Mesothelial cell of epicardium (in vitro differentiated cells): ENCODE results near the gene CDHR1. TPM values are rescaled to one million over a fixed set of nuclear protein-coding genes. Genes with fewer than 3 reads are reported as not detected.
A peak's percentile ranks its signal among the peaks of the same experiment; 100 is the strongest.

Source experiments
- DNase-seq, 2 experiments: peaks; one replicate each; pipeline ENCODE4 v3.0.0; 2021; ENCODE audit warnings: low spot score in 2 of 2; ENCODE audit not compliant: unreplicated experiment in 2 of 2
- H3K27ac Mint-ChIP-seq: 2 replicates; pipeline ENCODE4 v1.8.0; 2021; ENCODE audit warnings: mixed read lengths
- H3K27me3 Mint-ChIP-seq: 2 replicates; pipeline ENCODE4 v1.8.0; 2021; ENCODE audit warnings: low read depth, mixed read lengths
- H3K36me3 Mint-ChIP-seq: 2 replicates; pipeline ENCODE4 v1.8.0; 2021; ENCODE audit warnings: mixed read lengths
- H3K4me1 Mint-ChIP-seq: 2 replicates; pipeline ENCODE4 v1.8.0; 2021; ENCODE audit warnings: mixed read lengths
- H3K4me3 Mint-ChIP-seq: 2 replicates; pipeline ENCODE4 v1.8.0; 2021; ENCODE audit warnings: mild to moderate bottlenecking, moderate library complexity, mixed read lengths
- H3K9me3 Mint-ChIP-seq: 2 replicates; pipeline ENCODE4 v1.8.0; 2021; ENCODE audit warnings: mixed read lengths
- total RNA-seq: library from RNA; stranded (reverse); gene quantifications from 3 replicates; pipeline ENCODE4 v1.2.1, GENCODE V29; 2021
- TF ChIP-seq, protein P1 (sequence below): fragments of 200-600 bp; sonication (generic); IDR thresholded peaks from one replicate; pipeline ENCODE4 v1.5.0; 2021; ENCODE audit warnings: antibody characterized with exemption; ENCODE audit not compliant: unreplicated experiment

The CDHR1 gene
- total RNA-seq, 1 donor from 2014 or later: 0.25 TPM

DNA sequence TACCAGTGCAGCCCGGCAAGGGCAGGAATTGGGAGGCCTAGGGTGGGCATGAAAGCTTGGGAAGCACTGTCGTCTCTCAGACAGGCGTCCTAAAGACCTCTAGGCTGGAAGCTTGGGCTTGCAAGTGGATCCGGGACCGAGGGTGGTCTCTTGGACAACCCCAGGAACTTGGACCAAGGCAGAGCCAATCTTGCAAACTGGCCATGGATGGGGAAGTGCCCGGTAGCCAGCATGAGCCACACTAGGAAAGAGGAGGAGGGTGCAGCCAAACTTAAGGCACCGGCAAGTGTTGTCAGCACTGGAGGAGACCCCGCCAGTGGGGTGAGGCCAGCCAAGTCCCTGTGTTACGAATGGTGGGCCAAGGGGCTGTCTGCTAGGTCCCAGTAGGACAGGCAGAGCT, 22.5 kb downstream of the CDHR1 start:
- TF ChIP-seq, protein P1, sequence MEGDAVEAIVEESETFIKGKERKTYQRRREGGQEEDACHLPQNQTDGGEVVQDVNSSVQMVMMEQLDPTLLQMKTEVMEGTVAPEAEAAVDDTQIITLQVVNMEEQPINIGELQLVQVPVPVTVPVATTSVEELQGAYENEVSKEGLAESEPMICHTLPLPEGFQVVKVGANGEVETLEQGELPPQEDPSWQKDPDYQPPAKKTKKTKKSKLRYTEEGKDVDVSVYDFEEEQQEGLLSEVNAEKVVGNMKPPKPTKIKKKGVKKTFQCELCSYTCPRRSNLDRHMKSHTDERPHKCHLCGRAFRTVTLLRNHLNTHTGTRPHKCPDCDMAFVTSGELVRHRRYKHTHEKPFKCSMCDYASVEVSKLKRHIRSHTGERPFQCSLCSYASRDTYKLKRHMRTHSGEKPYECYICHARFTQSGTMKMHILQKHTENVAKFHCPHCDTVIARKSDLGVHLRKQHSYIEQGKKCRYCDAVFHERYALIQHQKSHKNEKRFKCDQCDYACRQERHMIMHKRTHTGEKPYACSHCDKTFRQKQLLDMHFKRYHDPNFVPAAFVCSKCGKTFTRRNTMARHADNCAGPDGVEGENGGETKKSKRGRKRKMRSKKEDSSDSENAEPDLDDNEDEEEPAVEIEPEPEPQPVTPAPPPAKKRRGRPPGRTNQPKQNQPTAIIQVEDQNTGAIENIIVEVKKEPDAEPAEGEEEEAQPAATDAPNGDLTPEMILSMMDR: no peak
- H3K9me3 Mint-ChIP-seq: no peaks in the 10 kb centered on the region
- peaks cover 44% of the 10 kb centered on the region for H3K27me3 Mint-ChIP-seq
- H3K36me3 Mint-ChIP-seq: no peaks in the 10 kb centered on the region
- no peaks in the 10 kb centered on the region for H3K4me1 Mint-ChIP-seq
- H3K4me3 Mint-ChIP-seq: no peak overlapping the region
- no peak overlapping the region for H3K27ac Mint-ChIP-seq
- no peak for DNase-seq

DNA sequence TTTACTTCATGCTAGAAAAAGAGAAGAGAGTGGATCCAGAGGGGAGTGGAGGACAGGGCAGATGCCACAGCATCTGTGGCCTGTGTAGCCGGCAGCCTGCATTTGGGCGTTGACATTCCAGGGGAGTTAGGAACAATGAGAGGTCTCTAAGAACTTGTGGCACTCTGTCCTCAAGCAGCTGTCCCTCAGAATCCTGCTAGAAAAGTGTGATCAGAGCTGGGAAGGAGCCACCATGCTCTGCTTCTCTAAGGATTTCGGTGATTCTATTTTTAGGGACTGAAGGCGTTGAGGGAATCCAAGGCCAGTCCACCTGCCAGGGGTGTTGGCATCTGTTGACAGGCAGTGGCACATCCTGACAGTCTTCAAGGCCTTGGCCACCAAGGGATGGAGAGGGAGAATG, 23.4 kb downstream of the CDHR1 start:
- TF ChIP-seq, protein P1: no peak
- H3K4me3 Mint-ChIP-seq: no peak overlapping the region
- no peaks in the 10 kb centered on the region for H3K36me3 Mint-ChIP-seq
- H3K27me3 Mint-ChIP-seq: peaks cover 38% of the 10 kb centered on the region
- H3K9me3 Mint-ChIP-seq: no peaks in the 10 kb centered on the region
- no peak overlapping the region for H3K27ac Mint-ChIP-seq
- H3K4me1 Mint-ChIP-seq: no peaks in the 10 kb centered on the region
- no peak for DNase-seq

DNA sequence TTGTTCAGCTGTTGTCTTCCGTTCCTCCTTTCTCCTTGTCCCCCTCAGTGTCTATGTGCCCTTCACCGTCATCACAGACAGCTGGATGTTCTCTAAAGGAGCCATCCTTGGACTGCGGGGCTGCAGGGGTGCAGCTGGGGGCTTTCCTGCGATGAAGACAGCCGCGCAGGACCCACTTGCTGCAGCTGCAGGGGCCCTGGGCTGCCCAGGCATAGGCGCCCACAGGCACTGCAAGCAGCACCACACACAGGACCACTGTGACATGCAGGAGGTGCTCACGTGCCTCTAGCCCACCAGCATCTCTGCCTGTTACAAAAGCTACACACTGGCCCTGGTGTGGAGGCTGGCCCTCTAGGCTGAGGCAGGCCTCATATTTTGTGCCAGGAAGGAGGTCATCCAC, 27.6 kb downstream of the CDHR1 start:
- Mint-ChIP-seq H3K27me3 (peaks cover 29% of the 10 kb centered on the region), H3K4me1 (no peaks in the 10 kb centered on the region), H3K36me3 (no peaks in the 10 kb centered on the region), H3K4me3 (no peak overlapping the region), H3K9me3 (no peaks in the 10 kb centered on the region), H3K27ac (no peak overlapping the region)
- TF ChIP-seq, protein P1: no peak
- no peak for DNase-seq

DNA sequence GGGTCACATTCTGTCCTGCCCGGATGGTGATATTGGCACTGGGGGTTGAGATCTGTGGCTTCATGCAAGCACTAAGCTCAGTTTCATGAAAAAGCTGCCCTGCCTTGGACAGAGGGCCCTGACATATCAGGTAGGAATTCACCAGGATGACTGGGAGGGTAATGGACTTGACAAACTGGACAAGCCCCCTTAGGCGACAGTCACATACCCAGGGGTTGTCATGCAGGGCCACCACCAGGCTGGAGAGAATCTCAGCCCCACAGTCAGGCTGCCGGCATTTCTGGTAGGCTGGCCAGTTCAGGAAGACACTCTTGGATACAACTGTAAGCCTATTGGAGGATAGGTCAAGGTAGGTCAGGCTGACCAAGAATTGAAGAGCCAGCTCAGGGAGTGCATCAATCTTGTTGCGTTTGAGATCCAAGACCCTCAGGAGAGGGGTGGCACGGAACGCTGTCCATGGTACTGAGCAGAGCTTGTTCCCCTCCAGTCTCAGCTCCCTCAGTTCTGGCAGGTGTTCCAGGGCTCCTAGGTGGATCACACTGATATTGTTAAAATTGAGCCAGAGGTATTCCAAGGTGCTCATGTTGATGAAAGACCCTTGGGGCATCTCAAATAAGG, 30.2 kb downstream of the CDHR1 start:
- Mint-ChIP-seq H3K4me3 (no peak overlapping the region), H3K27ac (no peak overlapping the region), H3K27me3 (peaks cover 43% of the 10 kb centered on the region), H3K36me3 (no peaks in the 10 kb centered on the region), H3K9me3 (no peaks in the 10 kb centered on the region), H3K4me1 (no peaks in the 10 kb centered on the region)
- TF ChIP-seq, protein P1: no peak
- DNase-seq: peak in 1 of 2 experiments; percentile 48

DNA sequence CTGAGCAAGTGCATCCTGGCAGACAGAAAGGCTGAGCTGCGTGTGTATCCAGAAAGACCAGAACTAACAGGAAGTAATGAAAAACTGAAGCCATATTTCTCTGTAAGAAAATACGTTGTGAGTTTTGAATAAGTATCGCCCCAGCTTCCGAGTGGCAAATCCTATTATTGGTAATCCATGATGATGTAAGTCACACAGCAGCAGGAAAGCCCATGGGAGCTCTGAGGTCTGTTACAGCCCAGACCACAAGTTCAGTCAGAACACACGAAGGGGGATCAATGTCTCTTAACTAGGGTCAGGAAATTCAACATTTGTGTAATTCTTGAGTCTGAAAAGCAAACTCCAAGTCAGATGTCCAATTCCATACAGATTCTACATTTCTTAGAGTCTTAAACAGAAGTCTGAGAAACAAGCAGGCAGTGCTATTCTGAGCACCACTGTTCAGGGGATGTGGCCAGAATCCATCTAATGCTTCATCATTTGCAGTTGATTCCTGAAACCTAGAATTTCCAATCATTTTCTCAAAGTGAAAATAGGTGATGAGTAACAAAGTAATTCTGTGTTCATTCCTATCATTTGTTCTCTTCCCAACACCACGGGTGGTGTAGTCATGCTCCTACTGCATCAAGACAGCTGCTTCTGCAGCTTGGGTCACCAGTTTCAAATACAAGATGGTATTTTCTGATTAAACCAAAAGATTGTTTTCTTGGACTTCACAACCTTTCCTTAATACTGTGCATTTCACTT, 31.3 kb downstream of the CDHR1 start, which contains the start of gene LRIT2:
TSS of gene LRIT2 (minus strand) at position 118 of the 747 bp plus-strand sequence. CDS start at position 94, 24 bp downstream.
- H3K36me3 Mint-ChIP-seq: no peaks in the 10 kb centered on the region
- no peak within 1 kb of the TSS for H3K4me3 Mint-ChIP-seq
- H3K4me1 Mint-ChIP-seq: no peaks in the 10 kb centered on the region
- no peaks in the 10 kb centered on the region for H3K9me3 Mint-ChIP-seq
- DNase-seq: no peak
- H3K27ac Mint-ChIP-seq: no peak within 1 kb of the TSS
- TF ChIP-seq, protein P1: no peak
- H3K27me3 Mint-ChIP-seq: peaks cover 47% of the 10 kb centered on the region
